Liver (tissue), 9 donors: ENCODE results near the gene PTK6. TPM values are rescaled to one million over a fixed set of nuclear protein-coding genes. Genes with fewer than 3 reads are reported as not detected.

Experiments used
- DNase-seq: peaks from one replicate; pipeline ENCODE4 v3.0.0-alpha.2; 2017; ENCODE audit warnings: low spot score
- H3K27ac ChIP-seq, 2 donors: one replicate each; pipeline ENCODE4 v1.7.0; 2013; ENCODE audit warnings: inconsistent platforms in 2 of 2, low read length in 2 of 2, control low read depth in 1 of 2, low read depth in 1 of 2, mild to moderate bottlenecking in 1 of 2
- H3K27me3 ChIP-seq, 4 donors: one replicate each; pipeline versions ENCODE4 v1.6.1 to v1.7.0; 2013; ENCODE audit warnings: low read length in 3 of 4, inconsistent platforms in 1 of 4, mild to moderate bottlenecking in 1 of 4, moderate library complexity in 1 of 4; ENCODE audit not compliant: control insufficient read depth in 4 of 4, insufficient read depth in 4 of 4
- H3K36me3 ChIP-seq, 4 donors: one replicate each; pipeline versions ENCODE4 v1.6.1 to v1.7.0; 2013; ENCODE audit warnings: low read length in 3 of 4, mild to moderate bottlenecking in 3 of 4, low read depth in 1 of 4, moderate library complexity in 1 of 4; ENCODE audit not compliant: control insufficient read depth in 4 of 4, insufficient read depth in 3 of 4
- H3K4me1 ChIP-seq, 4 donors: one replicate each; pipeline versions ENCODE4 v1.6.1 to v1.7.0; 2013; ENCODE audit warnings: low read length in 3 of 4, mild to moderate bottlenecking in 3 of 4, moderate library complexity in 1 of 4; ENCODE audit not compliant: control insufficient read depth in 4 of 4, insufficient read depth in 4 of 4
- H3K4me3 ChIP-seq, 3 donors: one replicate each; pipeline versions ENCODE4 v1.6.1 to v1.7.0; 2013; ENCODE audit warnings: low read length in 3 of 3, control low read depth in 1 of 3, low read depth in 1 of 3, mild to moderate bottlenecking in 1 of 3
- H3K9ac ChIP-seq, 2 donors: one replicate each; pipeline ENCODE4 v1.7.0; 2013; ENCODE audit warnings: low read length in 2 of 2, mild to moderate bottlenecking in 2 of 2, moderate library complexity in 2 of 2, control low read depth in 1 of 2, low read depth in 1 of 2
- H3K9me3 ChIP-seq, 4 donors: one replicate each; pipeline versions ENCODE4 v1.6.1 to v1.7.0; 2013; ENCODE audit warnings: low read length in 3 of 4; ENCODE audit not compliant: control insufficient read depth in 4 of 4
- EGR1 ChIP-seq, 2 donors: IDR thresholded peaks; 2 replicates each; pipeline ENCODE4 v1.6.1; 2016 to 2018; ENCODE audit warnings: antibody characterized with exemption in 2 of 2, low read depth in 2 of 2
- FOXA2 ChIP-seq: IDR thresholded peaks from 2 replicates; pipeline ENCODE4 v1.6.1; 2016; ENCODE audit warnings: antibody characterized with exemption
- GABPA ChIP-seq, 2 donors: IDR thresholded peaks in 1 of 2; conservative IDR thresholded peaks in 1 of 2; 2 replicates each; pipeline ENCODE4 v1.6.1; 2016; ENCODE audit warnings: antibody characterized with exemption in 2 of 2, mild to moderate bottlenecking in 1 of 2, moderate library complexity in 1 of 2
- HNF4G ChIP-seq: IDR thresholded peaks from 2 replicates; pipeline ENCODE4 v1.6.1; 2016; ENCODE audit warnings: antibody characterized with exemption
- JUND ChIP-seq, 2 donors: IDR thresholded peaks; 2 replicates each; pipeline ENCODE4 v1.6.1; 2016; ENCODE audit warnings: antibody characterized with exemption in 2 of 2
- RAD21 ChIP-seq, 2 donors: IDR thresholded peaks; 2 replicates each; pipeline ENCODE4 v1.6.1; 2016; ENCODE audit warnings: antibody characterized with exemption in 2 of 2, mild to moderate bottlenecking in 2 of 2
- RXRA ChIP-seq, 2 donors: IDR thresholded peaks; 2 replicates each; pipeline ENCODE4 v1.6.1; 2017 to 2018; ENCODE audit warnings: antibody characterized with exemption in 2 of 2, mild to moderate bottlenecking in 1 of 2
- TAF1 ChIP-seq: conservative IDR thresholded peaks from 2 replicates; pipeline ENCODE4 v1.6.1; 2016; ENCODE audit warnings: antibody characterized with exemption, mild to moderate bottlenecking
- YY1 ChIP-seq: IDR thresholded peaks from 2 replicates; pipeline ENCODE4 v1.6.1; 2016; ENCODE audit warnings: antibody characterized with exemption, mild to moderate bottlenecking
- WGBS: extraction: QIAGEN DNeasy Blood & Tissue Kit; methylation state at CpG from one replicate; pipeline ENCODE4 v1.1.7; 2013; 5-methylcytosine and 5-hydroxymethylcytosine counted together
- polyA plus RNA-seq, 2 donors: library from polyadenylated mRNA; stranded (reverse) in 1 of 2; unstranded in 1 of 2; fragments of 200-250 nt in 1 of 2; fragments of >200 nt in 1 of 2; fragmentation: Nextera tagmentation in 1 of 2; extraction: Ambion mirVana in 1 of 2; gene quantifications; one replicate each; pipeline versions ENCODE4 v1.2.1 to v1.2.3, GENCODE V29; 2013 to 2015
- total RNA-seq, 2 donors: library from RNA; depleted of rRNA; stranded (reverse); fragments of >200 nt; gene quantifications; one replicate each; pipeline ENCODE4 v1.2.3, GENCODE V29; 2014
- TF ChIP-seq, protein P1 (sequence below): IDR thresholded peaks from 2 replicates; pipeline ENCODE4 v1.6.1; 2016; ENCODE audit warnings: antibody characterized with exemption
- TF ChIP-seq, protein P2 (sequence below): fragments of 150-350 bp; IDR thresholded peaks from 2 replicates; pipeline ENCODE4 v1.5.1; 2017; ENCODE audit warnings: improper control_type of control experiment, low read depth, low read length; ENCODE audit not compliant: missing input control
- TF ChIP-seq, protein P3 (sequence below): IDR thresholded peaks from 2 replicates; pipeline ENCODE4 v1.6.1; 2016; ENCODE audit warnings: antibody characterized with exemption
- TF ChIP-seq, protein P4 (sequence below): IDR thresholded peaks from 2 replicates; pipeline ENCODE4 v1.6.1; 2016; ENCODE audit warnings: antibody characterized with exemption, mild to moderate bottlenecking
- TF ChIP-seq, protein P5 (sequence below): IDR thresholded peaks from 2 replicates; pipeline ENCODE4 v1.6.1; 2016; ENCODE audit warnings: antibody characterized with exemption
- donor health status: healthy.
- donor health status: healthy.
- donor health status: healthy.
- donor health status: healthy.
- donor health status: healthy.

Gene PTK6
- total and polyA plus RNA-seq, 4 donors: 0.05 to 1.2 (median 0.23) TPM

DNA sequence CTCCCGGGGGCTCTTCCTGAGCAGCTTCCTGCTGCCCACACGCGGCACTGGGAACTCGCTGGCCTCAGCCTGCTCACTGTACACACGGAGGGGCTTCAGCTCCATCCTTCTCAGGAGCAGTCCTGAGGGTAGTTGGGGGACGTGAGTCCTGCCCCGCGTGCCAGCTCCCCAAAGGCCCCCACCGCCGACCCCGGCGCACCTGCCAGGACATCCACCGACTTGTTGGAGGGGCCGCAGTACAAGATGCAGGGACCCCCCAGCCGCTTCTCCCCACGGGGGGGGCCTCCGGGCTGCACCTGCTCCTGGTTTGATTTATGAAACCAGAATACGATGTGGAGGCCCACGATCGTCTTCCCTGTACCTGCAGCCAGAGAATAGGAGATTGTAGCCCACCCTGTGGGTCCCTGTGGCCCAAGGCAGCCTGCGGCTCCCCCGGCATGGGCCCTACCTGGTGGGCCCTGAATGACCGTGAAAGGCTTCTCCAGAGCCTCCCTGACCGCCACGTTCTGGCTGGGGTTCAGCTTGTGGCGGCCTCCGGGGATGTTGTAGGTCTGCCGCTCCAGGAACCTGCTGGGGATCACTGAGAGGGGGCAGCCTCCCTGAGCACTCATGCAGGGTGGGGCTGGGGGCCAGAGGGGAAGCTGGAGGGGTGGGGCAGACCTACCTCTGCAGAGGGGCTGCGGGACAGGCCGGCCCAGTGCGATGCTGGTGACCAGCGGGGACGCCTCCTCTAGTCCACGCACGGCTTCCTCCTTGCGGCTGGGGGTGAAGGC is 24.6 kb upstream of the PTK6 start (continued):
- TF ChIP-seq RAD21 (IDR thresholded peaks at IDR 0.05) (no peak), JUND (IDR thresholded peaks at IDR 0.05) (no peak), RXRA (IDR thresholded peaks at IDR 0.05) (no peak)
- TF ChIP-seq, protein P1, sequence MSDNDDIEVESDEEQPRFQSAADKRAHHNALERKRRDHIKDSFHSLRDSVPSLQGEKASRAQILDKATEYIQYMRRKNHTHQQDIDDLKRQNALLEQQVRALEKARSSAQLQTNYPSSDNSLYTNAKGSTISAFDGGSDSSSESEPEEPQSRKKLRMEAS: no peak
- TF ChIP-seq, protein P2, sequence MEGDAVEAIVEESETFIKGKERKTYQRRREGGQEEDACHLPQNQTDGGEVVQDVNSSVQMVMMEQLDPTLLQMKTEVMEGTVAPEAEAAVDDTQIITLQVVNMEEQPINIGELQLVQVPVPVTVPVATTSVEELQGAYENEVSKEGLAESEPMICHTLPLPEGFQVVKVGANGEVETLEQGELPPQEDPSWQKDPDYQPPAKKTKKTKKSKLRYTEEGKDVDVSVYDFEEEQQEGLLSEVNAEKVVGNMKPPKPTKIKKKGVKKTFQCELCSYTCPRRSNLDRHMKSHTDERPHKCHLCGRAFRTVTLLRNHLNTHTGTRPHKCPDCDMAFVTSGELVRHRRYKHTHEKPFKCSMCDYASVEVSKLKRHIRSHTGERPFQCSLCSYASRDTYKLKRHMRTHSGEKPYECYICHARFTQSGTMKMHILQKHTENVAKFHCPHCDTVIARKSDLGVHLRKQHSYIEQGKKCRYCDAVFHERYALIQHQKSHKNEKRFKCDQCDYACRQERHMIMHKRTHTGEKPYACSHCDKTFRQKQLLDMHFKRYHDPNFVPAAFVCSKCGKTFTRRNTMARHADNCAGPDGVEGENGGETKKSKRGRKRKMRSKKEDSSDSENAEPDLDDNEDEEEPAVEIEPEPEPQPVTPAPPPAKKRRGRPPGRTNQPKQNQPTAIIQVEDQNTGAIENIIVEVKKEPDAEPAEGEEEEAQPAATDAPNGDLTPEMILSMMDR: no peak
- TF ChIP-seq, protein P3, sequence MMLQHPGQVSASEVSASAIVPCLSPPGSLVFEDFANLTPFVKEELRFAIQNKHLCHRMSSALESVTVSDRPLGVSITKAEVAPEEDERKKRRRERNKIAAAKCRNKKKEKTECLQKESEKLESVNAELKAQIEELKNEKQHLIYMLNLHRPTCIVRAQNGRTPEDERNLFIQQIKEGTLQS: no peak

DNA sequence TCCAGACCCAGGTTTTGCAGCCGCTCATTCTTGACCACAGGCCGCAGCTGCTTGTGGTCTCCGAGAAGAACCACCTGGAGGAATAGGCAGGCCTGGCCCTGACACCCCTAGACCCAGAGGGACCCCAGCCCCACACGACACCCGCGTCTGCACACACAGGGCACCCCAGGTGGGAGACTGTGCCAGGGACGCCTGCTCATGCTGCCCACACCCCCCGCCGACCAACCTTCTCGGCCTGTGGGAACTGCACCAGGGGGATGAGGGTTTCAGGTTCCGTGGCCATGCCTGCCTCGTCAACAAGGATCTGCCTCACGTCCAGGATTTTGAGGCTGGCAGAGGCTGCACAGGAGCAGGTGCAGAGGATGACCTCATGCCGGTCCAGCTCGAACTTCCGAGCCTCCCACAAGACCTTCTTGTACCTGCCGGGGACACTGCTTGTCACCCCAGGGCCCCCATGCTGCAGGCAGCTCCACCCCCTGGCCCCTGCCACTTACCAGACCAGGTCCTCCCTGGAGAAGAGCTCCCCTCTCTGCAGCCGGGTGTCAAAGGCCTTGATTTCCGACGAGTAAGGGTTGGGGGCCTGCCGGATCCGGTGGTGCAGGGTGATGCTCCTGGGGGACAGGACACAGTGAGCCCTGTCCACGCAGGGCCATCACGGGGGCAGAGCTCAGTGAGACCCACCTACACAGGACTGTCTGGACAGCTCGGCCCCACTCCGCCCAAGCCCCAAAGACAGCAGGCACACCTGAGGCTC is 23.9 kb upstream of the PTK6 start:
- no peaks in the 10 kb centered on the region for H3K9me3 ChIP-seq
- no peaks in the 10 kb centered on the region for H3K27me3 ChIP-seq
- no peaks in the 10 kb centered on the region for H3K4me1 ChIP-seq
- 97% methylated on average over 26 of the region's 26 CpGs for WGBS
- H3K9ac ChIP-seq: no peak overlapping the region
- DNase-seq: no peak
- TF ChIP-seq YY1 (no peak), RXRA (IDR thresholded peaks at IDR 0.05) (no peak), GABPA (IDR thresholded peaks at IDR 0.05 in 1 of 2, conservative IDR thresholded peaks at IDR 0.05 in 1 of 2) (no peak), EGR1 (IDR thresholded peaks at IDR 0.05; ENCODE audit: low read depth in 2 of 2) (no peak), HNF4G (no peak), RAD21 (IDR thresholded peaks at IDR 0.05) (no peak), FOXA2 (no peak), TAF1 (no peak)
- TF ChIP-seq, protein P2: no peak
- TF ChIP-seq, protein P3: no peak
- TF ChIP-seq, protein P4, sequence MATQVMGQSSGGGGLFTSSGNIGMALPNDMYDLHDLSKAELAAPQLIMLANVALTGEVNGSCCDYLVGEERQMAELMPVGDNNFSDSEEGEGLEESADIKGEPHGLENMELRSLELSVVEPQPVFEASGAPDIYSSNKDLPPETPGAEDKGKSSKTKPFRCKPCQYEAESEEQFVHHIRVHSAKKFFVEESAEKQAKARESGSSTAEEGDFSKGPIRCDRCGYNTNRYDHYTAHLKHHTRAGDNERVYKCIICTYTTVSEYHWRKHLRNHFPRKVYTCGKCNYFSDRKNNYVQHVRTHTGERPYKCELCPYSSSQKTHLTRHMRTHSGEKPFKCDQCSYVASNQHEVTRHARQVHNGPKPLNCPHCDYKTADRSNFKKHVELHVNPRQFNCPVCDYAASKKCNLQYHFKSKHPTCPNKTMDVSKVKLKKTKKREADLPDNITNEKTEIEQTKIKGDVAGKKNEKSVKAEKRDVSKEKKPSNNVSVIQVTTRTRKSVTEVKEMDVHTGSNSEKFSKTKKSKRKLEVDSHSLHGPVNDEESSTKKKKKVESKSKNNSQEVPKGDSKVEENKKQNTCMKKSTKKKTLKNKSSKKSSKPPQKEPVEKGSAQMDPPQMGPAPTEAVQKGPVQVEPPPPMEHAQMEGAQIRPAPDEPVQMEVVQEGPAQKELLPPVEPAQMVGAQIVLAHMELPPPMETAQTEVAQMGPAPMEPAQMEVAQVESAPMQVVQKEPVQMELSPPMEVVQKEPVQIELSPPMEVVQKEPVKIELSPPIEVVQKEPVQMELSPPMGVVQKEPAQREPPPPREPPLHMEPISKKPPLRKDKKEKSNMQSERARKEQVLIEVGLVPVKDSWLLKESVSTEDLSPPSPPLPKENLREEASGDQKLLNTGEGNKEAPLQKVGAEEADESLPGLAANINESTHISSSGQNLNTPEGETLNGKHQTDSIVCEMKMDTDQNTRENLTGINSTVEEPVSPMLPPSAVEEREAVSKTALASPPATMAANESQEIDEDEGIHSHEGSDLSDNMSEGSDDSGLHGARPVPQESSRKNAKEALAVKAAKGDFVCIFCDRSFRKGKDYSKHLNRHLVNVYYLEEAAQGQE: no peak
- TF ChIP-seq, protein P5, sequence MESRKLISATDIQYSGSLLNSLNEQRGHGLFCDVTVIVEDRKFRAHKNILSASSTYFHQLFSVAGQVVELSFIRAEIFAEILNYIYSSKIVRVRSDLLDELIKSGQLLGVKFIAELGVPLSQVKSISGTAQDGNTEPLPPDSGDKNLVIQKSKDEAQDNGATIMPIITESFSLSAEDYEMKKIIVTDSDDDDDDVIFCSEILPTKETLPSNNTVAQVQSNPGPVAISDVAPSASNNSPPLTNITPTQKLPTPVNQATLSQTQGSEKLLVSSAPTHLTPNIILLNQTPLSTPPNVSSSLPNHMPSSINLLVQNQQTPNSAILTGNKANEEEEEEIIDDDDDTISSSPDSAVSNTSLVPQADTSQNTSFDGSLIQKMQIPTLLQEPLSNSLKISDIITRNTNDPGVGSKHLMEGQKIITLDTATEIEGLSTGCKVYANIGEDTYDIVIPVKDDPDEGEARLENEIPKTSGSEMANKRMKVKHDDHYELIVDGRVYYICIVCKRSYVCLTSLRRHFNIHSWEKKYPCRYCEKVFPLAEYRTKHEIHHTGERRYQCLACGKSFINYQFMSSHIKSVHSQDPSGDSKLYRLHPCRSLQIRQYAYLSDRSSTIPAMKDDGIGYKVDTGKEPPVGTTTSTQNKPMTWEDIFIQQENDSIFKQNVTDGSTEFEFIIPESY: no peak
- TF ChIP-seq, protein P1: no peak
- no peak overlapping the region for H3K27ac ChIP-seq
- no peak overlapping the region for H3K4me3 ChIP-seq
- H3K36me3 ChIP-seq: peaks cover 0 to 54% (median 37%) of the 10 kb centered on the region in 4 donors
